HFFc6 (cell line): ENCODE results near the gene PRODH. TPM values are rescaled to one million over a fixed set of nuclear protein-coding genes. Genes with fewer than 3 reads are reported as not detected.
"Not testable (repeated sequence)": the region's sequence is repeated elsewhere in the genome, so short reads cannot be mapped to it uniquely, and the experiment has no call there.

Source experiments
- DNase-seq: peaks from one replicate; pipeline ENCODE4 v3.0.0-alpha.2; 2018
- H3K27ac Mint-ChIP-seq: 2 replicates; pipeline ENCODE4 v1.8.0; 2020; ENCODE audit warnings: mild to moderate bottlenecking, mixed read lengths
- H3K27me3 Mint-ChIP-seq: 2 replicates; pipeline ENCODE4 v1.8.0; 2021; ENCODE audit warnings: mild to moderate bottlenecking, moderate library complexity, mixed read lengths; ENCODE audit not compliant: insufficient read depth
- H3K36me3 Mint-ChIP-seq: 2 replicates; pipeline ENCODE4 v1.8.0; 2021; ENCODE audit warnings: low read depth, mixed read lengths
- H3K4me1 Mint-ChIP-seq: 2 replicates; pipeline ENCODE4 v1.8.0; 2020; ENCODE audit warnings: low read depth, mixed read lengths
- H3K4me3 Mint-ChIP-seq: 2 replicates; pipeline ENCODE4 v1.8.0; 2020; ENCODE audit warnings: mild to moderate bottlenecking, moderate library complexity, mixed read lengths
- H3K9me3 Mint-ChIP-seq: 2 replicates; pipeline ENCODE4 v1.8.0; 2020; ENCODE audit warnings: mild to moderate bottlenecking, mixed read lengths
- CTCF ChIP-seq: fragments of 200-600 bp; sonication (generic); IDR thresholded peaks from 2 replicates; pipeline ENCODE4 v1.5.0; 2021; ENCODE audit warnings: antibody characterized with exemption, mild to moderate bottlenecking
- total RNA-seq, 6 experiments: library from RNA; stranded (reverse); fragmentation: NEBNext Ultra II Directional; extraction: Animal tissue kit (Norgen Biotek cat#: 25700); gene quantifications; 2 replicates in 1 of 6; 3 replicates in 5 of 6; pipeline ENCODE4 v1.2.3, GENCODE V29; 2021

The PRODH gene
- total RNA-seq, 6 experiments from 2014 or later: not detected

DNA sequence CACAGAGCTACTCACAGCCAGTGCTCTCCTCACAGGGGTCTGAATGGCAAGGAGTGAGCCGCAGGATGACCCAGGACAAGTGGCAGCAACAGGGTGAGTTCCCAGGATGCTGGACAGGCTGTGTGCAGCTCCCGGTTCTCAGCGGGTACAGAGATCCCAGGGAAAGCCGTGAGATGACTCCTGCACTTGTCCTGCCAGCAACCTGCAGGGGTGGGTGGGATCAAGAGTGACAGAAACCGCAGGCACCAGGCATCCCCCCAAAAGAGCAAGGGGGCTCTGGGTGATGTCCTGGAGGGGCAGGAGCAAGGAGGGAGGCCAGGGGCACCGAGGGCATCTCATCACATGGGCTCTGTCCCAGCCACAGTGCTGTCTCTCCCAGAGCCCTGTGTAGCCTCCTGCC lies 15.9 kb upstream of the PRODH start:
- Mint-ChIP-seq H3K4me3 (no peak overlapping the region), H3K27ac (no peak overlapping the region), H3K4me1 (no peaks in the 10 kb centered on the region), H3K9me3 (no peaks in the 10 kb centered on the region), H3K27me3 (peaks cover 31% of the 10 kb centered on the region), H3K36me3 (no peaks in the 10 kb centered on the region)
- no peak for DNase-seq
- no peak for TF ChIP-seq CTCF

- H3K27me3 Mint-ChIP-seq: peaks cover 29% of the 10 kb centered on the region
- no peak for TF ChIP-seq CTCF
Observed at GRCh38 chr22:18950141-18950540, 14.0 kb upstream of the PRODH start.

DNA sequence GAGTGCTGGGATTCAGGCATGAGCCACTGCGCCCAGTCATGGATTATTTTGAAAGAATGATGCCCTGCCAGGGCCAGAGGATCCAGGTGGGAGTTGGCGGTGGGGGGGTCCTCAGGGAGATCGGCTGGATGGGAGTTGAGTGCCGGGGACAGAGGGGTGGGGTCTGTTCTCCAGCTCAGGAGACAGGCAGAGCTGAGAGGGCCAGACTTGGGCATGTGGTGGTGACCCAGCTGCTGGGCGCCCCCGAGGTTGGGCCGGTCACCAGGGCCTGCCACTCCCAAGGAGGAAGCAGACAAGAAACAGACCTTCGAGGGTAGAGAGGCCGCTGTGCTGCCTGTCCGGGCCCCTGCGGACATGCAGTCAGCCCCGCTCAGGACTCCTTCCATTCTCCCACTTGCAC lies 11.8 kb upstream of the PRODH start:
- no peak for TF ChIP-seq CTCF
- Mint-ChIP-seq H3K27ac (no peak overlapping the region), H3K4me3 (no peak overlapping the region), H3K9me3 (no peaks in the 10 kb centered on the region), H3K4me1 (no peaks in the 10 kb centered on the region), H3K27me3 (peaks cover 29% of the 10 kb centered on the region), H3K36me3 (no peaks in the 10 kb centered on the region)
- DNase-seq: no peak

More at GRCh38 chr22:18950141-18950540, 14.0 kb upstream of the PRODH start:
- Mint-ChIP-seq H3K27ac (no peak overlapping the region), H3K36me3 (no peaks in the 10 kb centered on the region), H3K4me1 (no peaks in the 10 kb centered on the region), H3K4me3 (no peak overlapping the region), H3K9me3 (no peaks in the 10 kb centered on the region)
- DNase-seq: no peak

- not testable (repeated sequence) for H3K36me3 Mint-ChIP-seq, H3K4me1 Mint-ChIP-seq, H3K4me3 Mint-ChIP-seq, H3K27ac Mint-ChIP-seq, DNase-seq, H3K9me3 Mint-ChIP-seq
- H3K27me3 Mint-ChIP-seq: peaks cover 29% of the 10 kb centered on the region
Observed at GRCh38 chr22:18947105-18947504, 11.0 kb upstream of the PRODH start.

GRCh38 chr22:18938691-18939090 lies 2.6 kb upstream of the PRODH start:
- not testable (repeated sequence) for DNase-seq, H3K9me3 Mint-ChIP-seq, H3K27ac Mint-ChIP-seq, H3K4me1 Mint-ChIP-seq, H3K36me3 Mint-ChIP-seq, H3K27me3 Mint-ChIP-seq, H3K4me3 Mint-ChIP-seq

- not testable (repeated sequence) for H3K4me3 Mint-ChIP-seq, H3K4me1 Mint-ChIP-seq, H3K36me3 Mint-ChIP-seq, H3K27me3 Mint-ChIP-seq, H3K9me3 Mint-ChIP-seq, H3K27ac Mint-ChIP-seq, DNase-seq
Observed at GRCh38 chr22:18934688-18935087, 1.4 kb downstream of the PRODH start.

GRCh38 chr22:18933914-18934313 lies 2.2 kb downstream of the PRODH start:
- Mint-ChIP-seq H3K36me3 (no peaks in the 10 kb centered on the region), H3K4me3 (no peak overlapping the region), H3K27me3 (no peaks in the 10 kb centered on the region), H3K9me3 (no peaks in the 10 kb centered on the region), H3K27ac (no peak overlapping the region), H3K4me1 (no peaks in the 10 kb centered on the region)
- no peak for TF ChIP-seq CTCF
- DNase-seq: no peak
